Loucy (cell line): Measurements from ENCODE around the gene CST3.

Experiments
- H2AFZ ChIP-seq: fragments of 200-600 bp; sonication (generic); 2 replicates; pipeline ENCODE4 v1.6.0; 2016; ENCODE audit warnings: antibody characterized with exemption, mild to moderate bottlenecking, low read length, moderate library complexity
- H3F3A ChIP-seq: fragments of 200-600 bp; 2 replicates; pipeline ENCODE4 v1.6.0; 2016; ENCODE audit warnings: antibody characterized with exemption, low read depth, mild to moderate bottlenecking
- H3K27me3 ChIP-seq: fragments of 200-600 bp; sonication (generic); 2 replicates; pipeline ENCODE4 v1.6.1; 2014; ENCODE audit warnings: low read length, mild to moderate bottlenecking; ENCODE audit not compliant: insufficient read depth, poor library complexity, severe bottlenecking
- H3K36me3 ChIP-seq: fragments of 200-600 bp; sonication (generic); 2 replicates; pipeline ENCODE4 v1.6.1; 2016; ENCODE audit warnings: low read length; ENCODE audit not compliant: insufficient read depth
- H3K4me1 ChIP-seq: fragments of 200-600 bp; sonication (generic); 2 replicates; pipeline ENCODE4 v1.5.1; 2014; ENCODE audit warnings: low read length, mild to moderate bottlenecking; ENCODE audit not compliant: insufficient read depth, poor library complexity, severe bottlenecking
- H3K4me2 ChIP-seq: fragments of 200-600 bp; sonication (generic); 2 replicates; pipeline ENCODE4 v1.6.0; 2014; ENCODE audit warnings: antibody characterized with exemption, low read length, low read depth, mild to moderate bottlenecking; ENCODE audit not compliant: poor library complexity, severe bottlenecking
- H3K4me3 ChIP-seq: fragments of 200-600 bp; sonication (generic); 2 replicates; pipeline ENCODE4 v1.5.1; 2014; ENCODE audit warnings: low read length, mild to moderate bottlenecking, mixed read lengths; ENCODE audit not compliant: poor library complexity, severe bottlenecking
- H3K79me2 ChIP-seq: fragments of 200-600 bp; sonication (generic); 2 replicates; pipeline ENCODE4 v1.6.1; 2014; ENCODE audit warnings: low read length; ENCODE audit not compliant: insufficient read depth
- H3K9ac ChIP-seq: fragments of 200-600 bp; sonication (generic); 2 replicates; pipeline ENCODE4 v1.6.0; 2014; ENCODE audit warnings: mild to moderate bottlenecking, low read depth, low read length, moderate library complexity; ENCODE audit not compliant: poor library complexity, severe bottlenecking
- H3K9me2 ChIP-seq: fragments of 200-600 bp; sonication (generic); replicated peaks from 2 replicates; pipeline ENCODE4 v1.6.1; 2016; ENCODE audit warnings: low read depth, low read length, mixed read lengths
- H3K9me3 ChIP-seq: fragments of 200-600 bp; sonication (generic); 2 replicates; pipeline ENCODE4 v1.6.1; 2014; ENCODE audit warnings: mild to moderate bottlenecking, antibody characterized with exemption, low read length, low read depth; ENCODE audit not compliant: insufficient read depth
- H4K20me1 ChIP-seq: fragments of 200-600 bp; sonication (generic); 2 replicates; pipeline ENCODE4 v1.6.0; 2014; ENCODE audit warnings: antibody characterized with exemption, low read length, mild to moderate bottlenecking; ENCODE audit not compliant: insufficient read depth, poor library complexity, severe bottlenecking
- EZH2phosphoT487 ChIP-seq: fragments of 200-600 bp; IDR thresholded peaks from 2 replicates; pipeline ENCODE4 v1.6.1; 2018; ENCODE audit warnings: antibody characterized with exemption, mild to moderate bottlenecking, moderate library complexity, borderline replicate concordance
- TF ChIP-seq, protein P1 (sequence below): fragments of 200-600 bp; sonication (generic); conservative IDR thresholded peaks from 2 replicates; pipeline ENCODE4 v1.5.1; 2014; ENCODE audit warnings: mild to moderate bottlenecking, antibody characterized with exemption, low read length

CST3 gene

GRCh38 chr20:23671479-23671878 lies 33.7 kb upstream of the CST3 start:
- Histone ChIP-seq H3K4me1 (no peaks in the 10 kb centered on the region), H3K79me2 (no peaks in the 10 kb centered on the region), H3K4me3 (no peak overlapping the region), H3K27me3 (no peaks in the 10 kb centered on the region), H4K20me1 (no peaks in the 10 kb centered on the region), H2AFZ (no peak overlapping the region), H3F3A (no peaks in the 10 kb centered on the region), H3K9me2 (no peaks in the 10 kb centered on the region), H3K4me2 (no peak overlapping the region), H3K36me3 (no peaks in the 10 kb centered on the region), H3K9me3 (no peaks in the 10 kb centered on the region), H3K9ac (no peak overlapping the region)
- TF ChIP-seq, protein P1, sequence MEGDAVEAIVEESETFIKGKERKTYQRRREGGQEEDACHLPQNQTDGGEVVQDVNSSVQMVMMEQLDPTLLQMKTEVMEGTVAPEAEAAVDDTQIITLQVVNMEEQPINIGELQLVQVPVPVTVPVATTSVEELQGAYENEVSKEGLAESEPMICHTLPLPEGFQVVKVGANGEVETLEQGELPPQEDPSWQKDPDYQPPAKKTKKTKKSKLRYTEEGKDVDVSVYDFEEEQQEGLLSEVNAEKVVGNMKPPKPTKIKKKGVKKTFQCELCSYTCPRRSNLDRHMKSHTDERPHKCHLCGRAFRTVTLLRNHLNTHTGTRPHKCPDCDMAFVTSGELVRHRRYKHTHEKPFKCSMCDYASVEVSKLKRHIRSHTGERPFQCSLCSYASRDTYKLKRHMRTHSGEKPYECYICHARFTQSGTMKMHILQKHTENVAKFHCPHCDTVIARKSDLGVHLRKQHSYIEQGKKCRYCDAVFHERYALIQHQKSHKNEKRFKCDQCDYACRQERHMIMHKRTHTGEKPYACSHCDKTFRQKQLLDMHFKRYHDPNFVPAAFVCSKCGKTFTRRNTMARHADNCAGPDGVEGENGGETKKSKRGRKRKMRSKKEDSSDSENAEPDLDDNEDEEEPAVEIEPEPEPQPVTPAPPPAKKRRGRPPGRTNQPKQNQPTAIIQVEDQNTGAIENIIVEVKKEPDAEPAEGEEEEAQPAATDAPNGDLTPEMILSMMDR, result no peak
- TF ChIP-seq EZH2phosphoT487, result no peak

DNA sequence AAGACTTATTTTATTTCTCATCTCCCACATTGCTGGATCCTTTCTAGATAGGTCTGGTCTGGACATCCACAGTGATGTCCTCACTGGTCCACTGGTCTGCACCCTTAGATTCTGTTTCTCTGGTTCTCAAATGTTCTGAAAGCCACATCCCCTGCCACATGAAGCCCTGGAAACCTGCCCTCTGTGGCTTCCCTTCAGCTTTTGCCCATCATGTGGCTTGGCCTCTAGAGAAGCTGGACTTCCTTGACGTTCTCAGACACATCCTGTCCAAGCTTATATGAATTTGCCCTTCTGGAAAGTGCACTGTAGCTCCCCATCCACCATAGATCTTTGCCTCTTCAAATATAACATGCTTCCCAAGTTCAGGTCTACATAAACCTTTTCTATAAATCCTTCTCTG lies 32.6 kb upstream of the CST3 start:
- Histone ChIP-seq H3K4me3 (no peak overlapping the region), H3K9me2 (no peaks in the 10 kb centered on the region), H3K79me2 (no peaks in the 10 kb centered on the region), H2AFZ (no peak overlapping the region), H3K9ac (no peak overlapping the region), H4K20me1 (no peaks in the 10 kb centered on the region), H3K36me3 (no peaks in the 10 kb centered on the region), H3K4me1 (no peaks in the 10 kb centered on the region), H3F3A (no peaks in the 10 kb centered on the region), H3K27me3 (no peaks in the 10 kb centered on the region), H3K9me3 (no peaks in the 10 kb centered on the region), H3K4me2 (no peak overlapping the region)
- no peak for TF ChIP-seq EZH2phosphoT487
- TF ChIP-seq, protein P1, result no peak

DNA sequence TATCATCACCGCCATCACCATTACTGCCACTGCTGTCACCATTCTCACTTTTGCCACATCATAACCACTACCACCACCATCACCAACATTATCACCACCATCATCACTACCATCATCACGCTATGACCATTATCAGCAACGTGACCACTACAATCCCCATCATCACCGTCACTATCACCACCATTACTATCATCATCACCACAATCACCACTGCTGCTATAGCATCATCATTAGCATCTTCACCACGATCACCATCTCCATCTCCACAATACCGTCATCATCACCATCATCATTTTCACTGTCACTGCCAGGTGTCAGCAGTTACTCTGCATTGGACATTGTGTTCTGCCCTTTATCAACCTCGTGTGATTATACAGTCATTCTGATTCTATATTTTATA lies 32.1 kb upstream of the CST3 start:
- H3K4me1 ChIP-seq, result no peaks in the 10 kb centered on the region
- H3K27me3 ChIP-seq, result no peaks in the 10 kb centered on the region
- TF ChIP-seq, protein P1, result no peak
- TF ChIP-seq EZH2phosphoT487, result no peak
- no peaks in the 10 kb centered on the region for H3K36me3 ChIP-seq
- no peaks in the 10 kb centered on the region for H3K9me2 ChIP-seq
- H4K20me1 ChIP-seq, result no peaks in the 10 kb centered on the region
- no peak overlapping the region for H2AFZ ChIP-seq
- H3K79me2 ChIP-seq, result no peaks in the 10 kb centered on the region
- H3K4me3 ChIP-seq, result no peak overlapping the region
- H3K9ac ChIP-seq, result no peak overlapping the region
- H3F3A ChIP-seq, result no peaks in the 10 kb centered on the region
- H3K4me2 ChIP-seq, result no peak overlapping the region
- H3K9me3 ChIP-seq, result no peaks in the 10 kb centered on the region
